HepG2 (cell line): ENCODE data around the gene ZFAND4. TPM values are rescaled to one million over a fixed set of nuclear protein-coding genes. Genes with fewer than 3 reads are reported as not detected.

Source experiments
- FOXK2 ChIP-seq: fragments of 450-650 bp; IDR thresholded peaks from 2 replicates; pipeline ENCODE4 v1.6.1; 2016
- GMEB1 ChIP-seq: sonication (generic); formaldehyde crosslinking; IDR thresholded peaks from 2 replicates; pipeline ENCODE4 v1.5.1; 2020; ENCODE audit warnings: missing genetic modification reagents, mild to moderate bottlenecking, borderline replicate concordance
- KDM4B ChIP-seq: sonication (generic); formaldehyde crosslinking; IDR thresholded peaks from 2 replicates; pipeline ENCODE4 v1.4.0; 2020; ENCODE audit warnings: missing genetic modification reagents
- KLF12 ChIP-seq: sonication (generic); formaldehyde crosslinking; IDR thresholded peaks from 2 replicates; pipeline ENCODE4 v1.4.0; 2020; ENCODE audit warnings: missing genetic modification reagents, borderline replicate concordance
- MTA1 ChIP-seq: sonication (generic); formaldehyde crosslinking; IDR thresholded peaks from 2 replicates; pipeline ENCODE4 v1.4.0; 2020; ENCODE audit warnings: missing genetic modification reagents, mild to moderate bottlenecking, borderline replicate concordance
- MZF1 ChIP-seq: sonication (generic); formaldehyde crosslinking; IDR thresholded peaks from 2 replicates; pipeline ENCODE4 v1.8.1; 2023; ENCODE audit warnings: mild to moderate bottlenecking, missing genetic modification reagents, borderline replicate concordance
- NFATC3 ChIP-seq: sonication (generic); formaldehyde crosslinking; IDR thresholded peaks from 2 replicates; pipeline ENCODE4 v1.5.1; 2020; ENCODE audit warnings: mild to moderate bottlenecking, missing genetic modification reagents
- SNAPC4 ChIP-seq: sonication (generic); formaldehyde crosslinking; IDR thresholded peaks from 2 replicates; pipeline ENCODE4 v1.4.0; 2020; ENCODE audit warnings: mild to moderate bottlenecking, missing genetic modification reagents
- ZNF484 ChIP-seq: sonication (generic); formaldehyde crosslinking; IDR thresholded peaks from 2 replicates; pipeline ENCODE4 v1.5.1; 2020; ENCODE audit warnings: mild to moderate bottlenecking, low read depth, missing genetic modification reagents, borderline replicate concordance
- ZNF512 ChIP-seq: sonication (generic); formaldehyde crosslinking; IDR thresholded peaks from 2 replicates; pipeline ENCODE4 v1.4.0; 2020; ENCODE audit warnings: mild to moderate bottlenecking, missing genetic modification reagents
- ZNF646 ChIP-seq: sonication (generic); formaldehyde crosslinking; IDR thresholded peaks from 2 replicates; pipeline ENCODE4 v1.9.0; 2021; ENCODE audit warnings: mild to moderate bottlenecking, missing genetic modification reagents
- ZNF780A ChIP-seq: sonication (generic); formaldehyde crosslinking; IDR thresholded peaks from 2 replicates; pipeline ENCODE4 v1.8.0; 2022; ENCODE audit warnings: mild to moderate bottlenecking, missing genetic modification reagents, moderate library complexity
- ZNF891 ChIP-seq: sonication (generic); formaldehyde crosslinking; IDR thresholded peaks from 2 replicates; pipeline ENCODE4 v1.5.0; 2020; ENCODE audit warnings: mild to moderate bottlenecking, missing genetic modification reagents
- polyA plus RNA-seq, 8 experiments: library from polyadenylated mRNA; depleted of rRNA in 3 of 8; stranded (reverse) in 7 of 8; unstranded in 1 of 8; fragments of >200 nt; fragmentation: Illumina TruSeq in 4 of 8; extraction: Trizol in 4 of 8; gene quantifications; 2 replicates each; pipeline versions ENCODE4 v1.2.1 to v1.2.3, GENCODE V29; 2011 to 2016; ENCODE audit warnings: low read depth in 4 of 8, missing spikeins in 1 of 8, mixed read lengths in 1 of 8; ENCODE audit not compliant: insufficient read depth in 1 of 8
- total RNA-seq, 5 experiments: library from RNA; depleted of rRNA; stranded (reverse); fragments of >200 nt; fragmentation: Illumina TruSeq; extraction: Trizol; gene quantifications; 2 replicates each; pipeline ENCODE4 v1.2.3, GENCODE V29; 2016; ENCODE audit warnings: low read depth in 1 of 5

The ZFAND4 gene
- total and polyA plus RNA-seq, 2 of the 13 experiments (the other 11 are each of a cell fraction or from before 2014, with no cell fraction given): 2.9 to 9.2 TPM

GRCh38 chr10:45594276-45595157 is 78.1 kb downstream of the ZFAND4 start (continued):
- TF ChIP-seq SNAPC4 (CRISPR knock-in tag) (no peak), KLF12 (CRISPR knock-in tag) (peak; percentile 94; the same call in 1 of the 2 replicates), NFATC3 (CRISPR knock-in tag) (no peak), MTA1 (peak; percentile 64; the same call in 1 of the 2 replicates), ZNF512 (CRISPR knock-in tag) (no peak), ZNF646 (no peak), FOXK2 (peak; percentile 95), ZNF484 (no peak), GMEB1 (peak; percentile 88), ZNF891 (CRISPR knock-in tag) (peak; percentile 80; the same call in 1 of the 2 replicates), KDM4B (peak; percentile 74; the same call in 1 of the 2 replicates), MZF1 (CRISPR knock-in tag) (no peak), ZNF780A (no peak)
